Stomach smooth muscle (tissue), 2 donors: ENCODE measurements around the gene FBXL22.
A peak's percentile ranks its signal among the peaks of the same experiment; 100 is the strongest.

ENCODE experiments used
- H3K27ac ChIP-seq: one replicate; pipeline ENCODE4 v1.7.0; 2013; ENCODE audit warnings: mild to moderate bottlenecking, low read length, inconsistent platforms
- H3K27me3 ChIP-seq, 2 donors: one replicate each; pipeline ENCODE4 v1.7.0; 2013; ENCODE audit warnings: low read length in 2 of 2; ENCODE audit not compliant: insufficient read depth in 2 of 2, control insufficient read depth in 1 of 2
- H3K36me3 ChIP-seq, 2 donors: one replicate each; pipeline ENCODE4 v1.7.0; 2013; ENCODE audit warnings: low read length in 2 of 2; ENCODE audit not compliant: control insufficient read depth in 2 of 2, insufficient read depth in 2 of 2
- H3K4me1 ChIP-seq: one replicate; pipeline ENCODE4 v1.7.0; 2013; ENCODE audit warnings: low read length; ENCODE audit not compliant: control insufficient read depth, insufficient read depth
- H3K4me3 ChIP-seq, 2 donors: one replicate each; pipeline ENCODE4 v1.7.0; 2013; ENCODE audit warnings: low read length in 2 of 2
- H3K9ac ChIP-seq, 2 donors: one replicate each; pipeline ENCODE4 v1.7.0; 2013; ENCODE audit warnings: low read length in 2 of 2, mild to moderate bottlenecking in 1 of 2
- H3K9me3 ChIP-seq, 2 donors: one replicate each; pipeline ENCODE4 v1.7.0; 2013; ENCODE audit warnings: low read length in 2 of 2; ENCODE audit not compliant: control insufficient read depth in 2 of 2
- donor health status: healthy.
- donor health status: Pancreatic carcinoma.

FBXL22 gene

GRCh38 chr15:63601026-63601703 is 4.0 kb downstream of the FBXL22 start:
- Histone ChIP-seq H3K27ac (peak overlapping the region; percentile 76), H3K9ac (peak overlapping the region; percentile 69 to 79), H3K9me3 (no peaks in the 10 kb centered on the region), H3K36me3 (no peaks in the 10 kb centered on the region), H3K4me3 (peak overlapping the region; percentile 75 to 88), H3K27me3 (no peaks in the 10 kb centered on the region), H3K4me1 (peaks cover 58% of the 10 kb centered on the region)

- H3K36me3 ChIP-seq = peaks cover 0 to 4% of the 10 kb centered on the region in 2 donors
- H3K4me1 ChIP-seq = peaks cover 52% of the 10 kb centered on the region
- H3K27ac ChIP-seq = peak overlapping the region; percentile 76
- no peaks in the 10 kb centered on the region for H3K27me3 ChIP-seq
- no peaks in the 10 kb centered on the region for H3K9me3 ChIP-seq
- H3K9ac ChIP-seq = peak overlapping the region; percentile 69 to 79
- peak overlapping the region; percentile 75 to 88 for H3K4me3 ChIP-seq
These were observed 4.6 kb downstream of the FBXL22 start for GRCh38 chr15:63601704-63602185.

GRCh38 chr15:63602595-63602994 is 5.4 kb downstream of the FBXL22 start:
- H3K27me3 ChIP-seq = no peaks in the 10 kb centered on the region
- peaks cover 43% of the 10 kb centered on the region for H3K4me1 ChIP-seq
- no peak overlapping the region for H3K9ac ChIP-seq
- no peak overlapping the region for H3K27ac ChIP-seq
- no peak overlapping the region for H3K4me3 ChIP-seq
- no peaks in the 10 kb centered on the region for H3K9me3 ChIP-seq
- H3K36me3 ChIP-seq = peaks cover 2 to 8% of the 10 kb centered on the region in 2 donors

GRCh38 chr15:63603516-63603915 is 6.3 kb downstream of the FBXL22 start:
- Histone ChIP-seq H3K27ac (no peak overlapping the region), H3K4me1 (peaks cover 35% of the 10 kb centered on the region), H3K4me3 (no peak overlapping the region), H3K9ac (no peak overlapping the region), H3K36me3 (peaks cover 9 to 15% of the 10 kb centered on the region in 2 donors), H3K27me3 (no peaks in the 10 kb centered on the region), H3K9me3 (no peaks in the 10 kb centered on the region)

GRCh38 chr15:63604281-63604680 is 7.1 kb downstream of the FBXL22 start:
- Histone ChIP-seq H3K27me3 (no peaks in the 10 kb centered on the region), H3K9ac (no peak overlapping the region), H3K27ac (no peak overlapping the region), H3K4me3 (no peak overlapping the region), H3K9me3 (no peaks in the 10 kb centered on the region), H3K4me1 (peaks cover 31% of the 10 kb centered on the region), H3K36me3 (peaks cover 15 to 20% of the 10 kb centered on the region in 2 donors)

GRCh38 chr15:63605036-63605435 is 7.8 kb downstream of the FBXL22 start:
- no peak overlapping the region for H3K27ac ChIP-seq
- no peaks in the 10 kb centered on the region for H3K9me3 ChIP-seq
- no peak overlapping the region for H3K4me3 ChIP-seq
- peaks cover 19 to 24% of the 10 kb centered on the region in 2 donors for H3K36me3 ChIP-seq
- peaks cover 27% of the 10 kb centered on the region for H3K4me1 ChIP-seq
- no peak overlapping the region for H3K9ac ChIP-seq
- H3K27me3 ChIP-seq = no peaks in the 10 kb centered on the region

- H3K27me3 ChIP-seq = no peaks in the 10 kb centered on the region
These were observed 8.6 kb downstream of the FBXL22 start for GRCh38 chr15:63605816-63606215.

GRCh38 chr15:63606308-63606707 is 9.1 kb downstream of the FBXL22 start:
- H3K9ac ChIP-seq = no peak overlapping the region
- H3K9me3 ChIP-seq = no peaks in the 10 kb centered on the region
- no peaks in the 10 kb centered on the region for H3K27me3 ChIP-seq
- H3K27ac ChIP-seq = peak overlapping the region; percentile 31
- no peak overlapping the region for H3K4me3 ChIP-seq
- H3K4me1 ChIP-seq = peaks cover 28% of the 10 kb centered on the region
- H3K36me3 ChIP-seq = peaks cover 19 to 24% of the 10 kb centered on the region in 2 donors

More at GRCh38 chr15:63605816-63606215, 8.6 kb downstream of the FBXL22 start:
- Histone ChIP-seq H3K36me3 (peaks cover 19 to 24% of the 10 kb centered on the region in 2 donors), H3K9ac (peak overlapping the region in 1 of 2 donors; percentile 29), H3K27ac (peak overlapping the region; percentile 31), H3K4me1 (peaks cover 29% of the 10 kb centered on the region), H3K9me3 (no peaks in the 10 kb centered on the region), H3K4me3 (no peak overlapping the region)

GRCh38 chr15:63608989-63609388 is 11.8 kb downstream of the FBXL22 start:
- peaks cover 19 to 31% of the 10 kb centered on the region in 2 donors for H3K36me3 ChIP-seq
- H3K9ac ChIP-seq = no peak overlapping the region
- H3K27me3 ChIP-seq = no peaks in the 10 kb centered on the region
- H3K4me3 ChIP-seq = no peak overlapping the region
- no peaks in the 10 kb centered on the region for H3K9me3 ChIP-seq
- peaks cover 25% of the 10 kb centered on the region for H3K4me1 ChIP-seq
- no peak overlapping the region for H3K27ac ChIP-seq

GRCh38 chr15:63609448-63609847 is 12.3 kb downstream of the FBXL22 start:
- Histone ChIP-seq H3K4me3 (no peak overlapping the region), H3K27ac (no peak overlapping the region), H3K9me3 (no peaks in the 10 kb centered on the region), H3K4me1 (peaks cover 25% of the 10 kb centered on the region), H3K27me3 (no peaks in the 10 kb centered on the region), H3K9ac (no peak overlapping the region), H3K36me3 (peaks cover 21 to 31% of the 10 kb centered on the region in 2 donors)

GRCh38 chr15:63610209-63610841 is 13.1 kb downstream of the FBXL22 start:
- no peaks in the 10 kb centered on the region for H3K27me3 ChIP-seq
- peak overlapping the region; percentile 80 for H3K27ac ChIP-seq
- peaks cover 29 to 35% of the 10 kb centered on the region in 2 donors for H3K36me3 ChIP-seq
- peaks cover 25% of the 10 kb centered on the region for H3K4me1 ChIP-seq
- H3K9me3 ChIP-seq = no peaks in the 10 kb centered on the region
- peak overlapping the region; percentile 22 to 60 for H3K9ac ChIP-seq
- peak overlapping the region in 1 of 2 donors; percentile 44 for H3K4me3 ChIP-seq
